ENCODE measurements around the gene SLC25A53.

DNA sequence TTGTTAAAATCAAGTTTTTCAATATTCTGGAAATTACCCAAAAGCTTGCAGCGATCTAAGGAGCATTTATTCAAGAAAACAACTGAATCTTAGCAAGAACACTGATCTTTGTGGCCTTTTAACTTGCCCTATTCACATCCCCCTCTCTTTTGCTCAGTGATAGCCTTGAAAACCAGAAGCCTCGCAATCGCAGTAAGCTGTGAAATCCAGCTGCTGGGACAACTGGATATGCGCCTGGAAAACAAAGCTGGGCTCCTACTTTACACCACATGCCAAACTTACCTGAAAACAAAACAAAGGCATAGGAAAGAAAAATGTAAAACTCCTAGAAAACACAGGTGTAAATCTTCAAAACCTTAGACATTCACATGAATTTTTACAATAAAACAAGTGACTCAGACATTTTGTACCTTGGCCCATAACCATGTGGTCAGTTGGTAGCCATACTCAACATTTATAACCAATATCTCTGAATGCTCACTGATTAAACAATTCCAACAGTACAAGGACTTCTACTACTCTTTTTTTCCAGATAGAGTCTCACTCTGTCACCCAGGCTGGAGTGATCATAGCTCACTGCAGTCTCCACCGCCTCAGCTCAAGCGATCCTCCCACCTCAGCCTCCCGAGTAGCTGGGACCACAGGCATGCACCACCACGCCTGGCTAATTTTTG is 15.6 kb downstream of the SLC25A53 start:
- TF ChIP-seq, protein P1, sequence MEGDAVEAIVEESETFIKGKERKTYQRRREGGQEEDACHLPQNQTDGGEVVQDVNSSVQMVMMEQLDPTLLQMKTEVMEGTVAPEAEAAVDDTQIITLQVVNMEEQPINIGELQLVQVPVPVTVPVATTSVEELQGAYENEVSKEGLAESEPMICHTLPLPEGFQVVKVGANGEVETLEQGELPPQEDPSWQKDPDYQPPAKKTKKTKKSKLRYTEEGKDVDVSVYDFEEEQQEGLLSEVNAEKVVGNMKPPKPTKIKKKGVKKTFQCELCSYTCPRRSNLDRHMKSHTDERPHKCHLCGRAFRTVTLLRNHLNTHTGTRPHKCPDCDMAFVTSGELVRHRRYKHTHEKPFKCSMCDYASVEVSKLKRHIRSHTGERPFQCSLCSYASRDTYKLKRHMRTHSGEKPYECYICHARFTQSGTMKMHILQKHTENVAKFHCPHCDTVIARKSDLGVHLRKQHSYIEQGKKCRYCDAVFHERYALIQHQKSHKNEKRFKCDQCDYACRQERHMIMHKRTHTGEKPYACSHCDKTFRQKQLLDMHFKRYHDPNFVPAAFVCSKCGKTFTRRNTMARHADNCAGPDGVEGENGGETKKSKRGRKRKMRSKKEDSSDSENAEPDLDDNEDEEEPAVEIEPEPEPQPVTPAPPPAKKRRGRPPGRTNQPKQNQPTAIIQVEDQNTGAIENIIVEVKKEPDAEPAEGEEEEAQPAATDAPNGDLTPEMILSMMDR (IDR thresholded peaks at IDR 0.05; ENCODE audit: insufficient read depth, low read length, poor library complexity, severe bottlenecking): no peak
- no peak for TF ChIP-seq EZH2phosphoT487 (conservative IDR thresholded peaks at IDR 0.05; ENCODE audit: low read length)
